ENCODE data around the gene TMEM208.

- TF ChIP-seq, protein P1, sequence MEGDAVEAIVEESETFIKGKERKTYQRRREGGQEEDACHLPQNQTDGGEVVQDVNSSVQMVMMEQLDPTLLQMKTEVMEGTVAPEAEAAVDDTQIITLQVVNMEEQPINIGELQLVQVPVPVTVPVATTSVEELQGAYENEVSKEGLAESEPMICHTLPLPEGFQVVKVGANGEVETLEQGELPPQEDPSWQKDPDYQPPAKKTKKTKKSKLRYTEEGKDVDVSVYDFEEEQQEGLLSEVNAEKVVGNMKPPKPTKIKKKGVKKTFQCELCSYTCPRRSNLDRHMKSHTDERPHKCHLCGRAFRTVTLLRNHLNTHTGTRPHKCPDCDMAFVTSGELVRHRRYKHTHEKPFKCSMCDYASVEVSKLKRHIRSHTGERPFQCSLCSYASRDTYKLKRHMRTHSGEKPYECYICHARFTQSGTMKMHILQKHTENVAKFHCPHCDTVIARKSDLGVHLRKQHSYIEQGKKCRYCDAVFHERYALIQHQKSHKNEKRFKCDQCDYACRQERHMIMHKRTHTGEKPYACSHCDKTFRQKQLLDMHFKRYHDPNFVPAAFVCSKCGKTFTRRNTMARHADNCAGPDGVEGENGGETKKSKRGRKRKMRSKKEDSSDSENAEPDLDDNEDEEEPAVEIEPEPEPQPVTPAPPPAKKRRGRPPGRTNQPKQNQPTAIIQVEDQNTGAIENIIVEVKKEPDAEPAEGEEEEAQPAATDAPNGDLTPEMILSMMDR (IDR thresholded peaks at IDR 0.05): no peak
- no peak for TF ChIP-seq POLR2A (IDR thresholded peaks at IDR 0.05)
Measured at GRCh38 chr16:67184453-67184994, 42.4 kb upstream of the TMEM208 start.
